HepG2 (cell line): Measurements from ENCODE around the gene KIF1B. TPM values are rescaled to one million over a fixed set of nuclear protein-coding genes. Genes with fewer than 3 reads are reported as not detected.

Experiments used
- ELF1 ChIP-seq: sonication (generic); formaldehyde crosslinking; IDR thresholded peaks from 2 replicates; pipeline ENCODE4 v1.4.0; 2020; ENCODE audit warnings: missing genetic modification reagents
- FOXM1 ChIP-seq: sonication (generic); formaldehyde crosslinking; IDR thresholded peaks from 2 replicates; pipeline ENCODE4 v1.5.0; 2020; ENCODE audit warnings: missing genetic modification reagents
- KDM5A ChIP-seq: fragments of 200-600 bp; sonication (generic); IDR thresholded peaks from 2 replicates; pipeline ENCODE4 v1.7.0; 2018; ENCODE audit warnings: antibody characterized with exemption, mild to moderate bottlenecking, low read length, borderline replicate concordance
- MAFG ChIP-seq: sonication (generic); formaldehyde crosslinking; IDR thresholded peaks from 2 replicates; pipeline ENCODE4 v1.5.1; 2020; ENCODE audit warnings: mild to moderate bottlenecking, missing genetic modification reagents
- MIER3 ChIP-seq: IDR thresholded peaks from 2 replicates; pipeline ENCODE4 v1.6.1; 2016; ENCODE audit warnings: missing compliant biosample characterization, borderline replicate concordance
- MTA1 ChIP-seq: sonication (generic); formaldehyde crosslinking; IDR thresholded peaks from 2 replicates; pipeline ENCODE4 v1.4.0; 2020; ENCODE audit warnings: missing genetic modification reagents, mild to moderate bottlenecking, borderline replicate concordance
- PRDM15 ChIP-seq: sonication (generic); formaldehyde crosslinking; IDR thresholded peaks from 2 replicates; pipeline ENCODE4 v1.4.0; 2020; ENCODE audit warnings: missing genetic modification reagents
- PRPF4 ChIP-seq: fragments of 200-400 bp; formaldehyde crosslinking; IDR thresholded peaks from 2 replicates; pipeline ENCODE4 v1.6.1; 2016; ENCODE audit warnings: low read length, low read depth; ENCODE audit not compliant: poor library complexity, severe bottlenecking
- SIX4 ChIP-seq: sonication (generic); formaldehyde crosslinking; IDR thresholded peaks from 2 replicates; pipeline ENCODE4 v1.4.0; 2020; ENCODE audit warnings: missing genetic modification reagents
- TCF12 ChIP-seq, 2 experiments: fragments of 450-650 bp in 1 of 2; sonication (generic) in 1 of 2; formaldehyde crosslinking in 1 of 2; IDR thresholded peaks; 2 replicates each; pipeline versions ENCODE4 v1.6.1 to v1.8.0; 2017 to 2022; ENCODE audit warnings: antibody characterized with exemption in 1 of 2, mild to moderate bottlenecking in 1 of 2, missing genetic modification reagents in 1 of 2, moderate library complexity in 1 of 2
- TMF1 ChIP-seq: sonication (generic); formaldehyde crosslinking; IDR thresholded peaks from 2 replicates; pipeline ENCODE4 v1.8.1; 2022; ENCODE audit warnings: low read depth, missing genetic modification reagents
- XBP1 ChIP-seq: sonication (generic); formaldehyde crosslinking; IDR thresholded peaks from 2 replicates; pipeline ENCODE4 v1.5.0; 2020; ENCODE audit warnings: missing genetic modification reagents
- ZNF281 ChIP-seq: sonication (generic); formaldehyde crosslinking; IDR thresholded peaks from 2 replicates; pipeline ENCODE4 v1.4.0; 2020; ENCODE audit warnings: missing genetic modification reagents, borderline replicate concordance
- ZNF296 ChIP-seq: sonication (generic); formaldehyde crosslinking; conservative IDR thresholded peaks from 2 replicates; pipeline ENCODE4 v1.5.0; 2020; ENCODE audit warnings: mild to moderate bottlenecking, missing genetic modification reagents
- ZNF430 ChIP-seq: sonication (generic); formaldehyde crosslinking; IDR thresholded peaks from 2 replicates; pipeline ENCODE4 v1.9.0; 2021; ENCODE audit warnings: mild to moderate bottlenecking, missing genetic modification reagents
- ZNF598 ChIP-seq: sonication (generic); formaldehyde crosslinking; IDR thresholded peaks from 2 replicates; pipeline ENCODE4 v1.5.1; 2020; ENCODE audit warnings: mild to moderate bottlenecking, missing genetic modification reagents, borderline replicate concordance
- ZNF75D ChIP-seq: sonication (generic); formaldehyde crosslinking; IDR thresholded peaks from 2 replicates; pipeline ENCODE4 v1.8.1; 2023; ENCODE audit warnings: missing genetic modification reagents, mild to moderate bottlenecking, borderline replicate concordance
- ZSCAN22 ChIP-seq: sonication (generic); formaldehyde crosslinking; IDR thresholded peaks from 2 replicates; pipeline ENCODE4 v1.4.0; 2020; ENCODE audit warnings: mild to moderate bottlenecking, missing genetic modification reagents
- polyA plus RNA-seq, 8 experiments: library from polyadenylated mRNA; depleted of rRNA in 3 of 8; stranded (reverse) in 7 of 8; unstranded in 1 of 8; fragments of >200 nt; fragmentation: Illumina TruSeq in 4 of 8; extraction: Trizol in 4 of 8; gene quantifications; 2 replicates each; pipeline versions ENCODE4 v1.2.1 to v1.2.3, GENCODE V29; 2011 to 2016; ENCODE audit warnings: low read depth in 4 of 8, missing spikeins in 1 of 8, mixed read lengths in 1 of 8; ENCODE audit not compliant: insufficient read depth in 1 of 8
- total RNA-seq, 5 experiments: library from RNA; depleted of rRNA; stranded (reverse); fragments of >200 nt; fragmentation: Illumina TruSeq; extraction: Trizol; gene quantifications; 2 replicates each; pipeline ENCODE4 v1.2.3, GENCODE V29; 2016; ENCODE audit warnings: low read depth in 1 of 5
- TF ChIP-seq, protein P1 (sequence below): sonication (generic); formaldehyde crosslinking; IDR thresholded peaks from 2 replicates; pipeline ENCODE4 v1.4.0; 2020; ENCODE audit warnings: mild to moderate bottlenecking, missing genetic modification reagents
- TF ChIP-seq, protein P2 (sequence below): sonication (generic); formaldehyde crosslinking; IDR thresholded peaks from 2 replicates; pipeline ENCODE4 v1.4.0; 2020; ENCODE audit warnings: missing genetic modification reagents

KIF1B gene
- total and polyA plus RNA-seq, 2 of the 13 experiments (the other 11 are each of a cell fraction or from before 2014, with no cell fraction given), result 26.7 to 32.5 TPM

DNA sequence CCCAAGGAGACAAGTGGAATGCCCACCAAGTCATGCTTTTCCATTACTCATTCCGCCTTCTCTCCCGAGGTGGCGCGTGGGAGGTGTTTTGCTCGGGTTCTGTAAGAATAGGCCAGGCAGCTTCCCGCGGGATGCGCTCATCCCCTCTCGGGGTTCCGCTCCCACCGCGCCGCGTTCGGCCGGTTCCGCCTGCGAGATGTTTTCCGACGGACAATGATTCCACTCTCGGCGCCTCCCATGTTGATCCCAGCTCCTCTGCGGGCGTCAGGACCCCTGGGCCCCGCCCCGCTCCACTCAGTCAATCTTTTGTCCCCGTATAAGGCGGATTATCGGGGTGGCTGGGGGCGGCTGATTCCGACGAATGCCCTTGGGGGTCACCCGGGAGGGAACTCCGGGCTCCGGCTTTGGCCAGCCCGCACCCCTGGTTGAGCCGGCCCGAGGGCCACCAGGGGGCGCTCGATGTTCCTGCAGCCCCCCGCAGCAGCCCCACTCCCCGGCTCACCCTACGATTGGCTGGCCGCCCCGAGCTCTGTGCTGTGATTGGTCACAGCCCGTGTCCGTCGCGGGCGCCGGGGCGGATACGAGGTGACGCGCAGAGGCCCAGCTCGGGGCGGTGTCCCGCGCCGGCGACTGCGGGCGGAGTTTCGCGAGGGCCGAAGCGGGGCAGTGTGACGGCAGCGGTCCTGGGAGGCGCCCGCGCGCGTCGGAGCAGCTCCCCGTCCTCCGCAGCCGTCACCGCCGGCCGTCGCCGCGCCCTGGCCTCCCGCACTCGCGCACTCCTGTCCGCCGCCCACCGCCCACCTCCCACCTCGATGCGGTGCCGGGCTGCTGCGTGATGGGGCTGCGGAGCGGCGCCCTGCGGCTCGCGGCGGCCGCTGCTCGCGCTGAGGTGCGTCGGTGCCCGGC lies at the start of gene KIF1B (continued):
- no peak for TF ChIP-seq ZNF281
- TF ChIP-seq MAFG (CRISPR knock-in tag), result no peak
- no peak for TF ChIP-seq FOXM1 (CRISPR knock-in tag)
- TF ChIP-seq PRPF4, result no peak
- TF ChIP-seq PRDM15, result no peak
- peak; percentile 26; the same call in 1 of the 2 replicates for TF ChIP-seq KDM5A
- no peak for TF ChIP-seq ZNF296
- TF ChIP-seq SIX4 (CRISPR knock-in tag), result no peak
- no peak for TF ChIP-seq XBP1 (CRISPR knock-in tag)
- TF ChIP-seq ZNF75D (CRISPR knock-in tag), result no peak
- TF ChIP-seq TCF12 (IDR thresholded peaks at IDR 0.05), result no peak
- TF ChIP-seq TCF12 (CRISPR knock-in tag; IDR thresholded peaks at IDR 0.05), result peak; percentile 68
- TF ChIP-seq, protein P1, sequence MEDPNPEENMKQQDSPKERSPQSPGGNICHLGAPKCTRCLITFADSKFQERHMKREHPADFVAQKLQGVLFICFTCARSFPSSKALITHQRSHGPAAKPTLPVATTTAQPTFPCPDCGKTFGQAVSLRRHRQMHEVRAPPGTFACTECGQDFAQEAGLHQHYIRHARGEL (CRISPR knock-in tag), result 0 out of 2 replicates have a peak, but pooled peaks have one; percentile 35
- peak; percentile 27; the same call in 1 of the 2 replicates for TF ChIP-seq ELF1 (CRISPR knock-in tag)
- 0 out of 2 replicates have a peak, but pooled peaks have one; percentile 20 for TF ChIP-seq MIER3 (CRISPR knock-in tag)
- TF ChIP-seq ZNF430 (CRISPR knock-in tag), result no peak
- peak; percentile 75; the same call in 1 of the 2 replicates for TF ChIP-seq ZNF598 (CRISPR knock-in tag)
- TF ChIP-seq, protein P2, sequence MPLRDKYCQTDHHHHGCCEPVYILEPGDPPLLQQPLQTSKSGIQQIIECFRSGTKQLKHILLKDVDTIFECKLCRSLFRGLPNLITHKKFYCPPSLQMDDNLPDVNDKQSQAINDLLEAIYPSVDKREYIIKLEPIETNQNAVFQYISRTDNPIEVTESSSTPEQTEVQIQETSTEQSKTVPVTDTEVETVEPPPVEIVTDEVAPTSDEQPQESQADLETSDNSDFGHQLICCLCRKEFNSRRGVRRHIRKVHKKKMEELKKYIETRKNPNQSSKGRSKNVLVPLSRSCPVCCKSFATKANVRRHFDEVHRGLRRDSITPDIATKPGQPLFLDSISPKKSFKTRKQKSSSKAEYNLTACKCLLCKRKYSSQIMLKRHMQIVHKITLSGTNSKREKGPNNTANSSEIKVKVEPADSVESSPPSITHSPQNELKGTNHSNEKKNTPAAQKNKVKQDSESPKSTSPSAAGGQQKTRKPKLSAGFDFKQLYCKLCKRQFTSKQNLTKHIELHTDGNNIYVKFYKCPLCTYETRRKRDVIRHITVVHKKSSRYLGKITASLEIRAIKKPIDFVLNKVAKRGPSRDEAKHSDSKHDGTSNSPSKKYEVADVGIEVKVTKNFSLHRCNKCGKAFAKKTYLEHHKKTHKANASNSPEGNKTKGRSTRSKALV (CRISPR knock-in tag), result peak; percentile 33; the same call in 1 of the 2 replicates
- peak; percentile 81 for TF ChIP-seq MTA1
- TF ChIP-seq ZSCAN22 (CRISPR knock-in tag), result no peak
- TF ChIP-seq TMF1 (CRISPR knock-in tag), result peak; percentile 18; the same call in 1 of the 2 replicates
